Sigmoid colon (tissue), 7 donors: ENCODE measurements around the gene KICS2. TPM values are rescaled to one million over a fixed set of nuclear protein-coding genes. Genes with fewer than 3 reads are reported as not detected.
"Not testable (repeated sequence)": the region's sequence is repeated elsewhere in the genome, so short reads cannot be mapped to it uniquely, and the experiment has no call there.

ENCODE experiments used
- DNase-seq: peaks from one replicate; pipeline ENCODE4 v3.0.0-alpha.2; 2019
- H3K27ac ChIP-seq, 4 donors: fragments of 200-600 bp; sonication (generic); one replicate each; pipeline ENCODE4 v1.5.1; 2016 to 2019; ENCODE audit warnings: mild to moderate bottlenecking in 1 of 4
- H3K27me3 ChIP-seq, 3 donors: fragments of 200-600 bp; sonication (generic); one replicate each; pipeline ENCODE4 v1.5.1; 2019; ENCODE audit warnings: mild to moderate bottlenecking in 1 of 3
- H3K36me3 ChIP-seq, 4 donors: fragments of 200-600 bp; sonication (generic); one replicate each; pipeline ENCODE4 v1.5.1; 2016 to 2019
- H3K4me1 ChIP-seq, 4 donors: fragments of 200-600 bp; sonication (generic); one replicate each; pipeline ENCODE4 v1.5.1; 2017 to 2019
- H3K4me3 ChIP-seq, 4 donors: fragments of 200-600 bp; sonication (generic); one replicate each; pipeline ENCODE4 v1.5.1; 2017 to 2019; ENCODE audit warnings: mild to moderate bottlenecking in 2 of 4, moderate library complexity in 1 of 4
- H3K9me3 ChIP-seq, 4 donors: fragments of 200-600 bp in 3 of 4; sonication (generic) in 3 of 4; one replicate each; pipeline versions ENCODE4 v1.5.1 to v1.6.1; 2013 to 2019
- EP300 ChIP-seq, 4 donors: sonication (generic); formaldehyde crosslinking; IDR thresholded peaks; one replicate each; pipeline ENCODE4 v1.6.1; 2017; ENCODE audit warnings: antibody characterized with exemption in 4 of 4
- POLR2A ChIP-seq, 2 donors: fragments of 450-650 bp; IDR thresholded peaks; one replicate each; pipeline ENCODE4 v1.6.1; 2016; ENCODE audit warnings: antibody characterized with exemption in 2 of 2, mild to moderate bottlenecking in 2 of 2, moderate library complexity in 2 of 2
- POLR2AphosphoS5 ChIP-seq, 4 donors: sonication (generic); formaldehyde crosslinking; IDR thresholded peaks; one replicate each; pipeline ENCODE4 v1.6.1; 2017; ENCODE audit warnings: antibody characterized with exemption in 4 of 4
- WGBS, 2 donors: extraction: QIAGEN DNeasy Blood & Tissue Kit; methylation state at CpG; one replicate each; pipeline ENCODE4 v1.1.7; 2013; 5-methylcytosine and 5-hydroxymethylcytosine counted together
- intact Hi-C: fragments of 100-400 bp; cut with DNase I; formaldehyde crosslinking; loops from one replicate; pipeline ENCODE4 v1.15.1; 2023
- polyA plus RNA-seq, 3 donors: library from polyadenylated mRNA; stranded (reverse); fragments of 200-250 nt; gene quantifications; one replicate each; pipeline ENCODE4 v1.2.3, GENCODE V29; 2013
- total RNA-seq, 4 donors: library from RNA; depleted of rRNA; stranded (reverse); fragments of >200 nt; gene quantifications; one replicate each; pipeline ENCODE4 v1.1.0, GENCODE V29; 2016
- TF ChIP-seq, protein P1 (sequence below), 4 experiments: fragments of 450-650 bp in 3 of 4; fragments of 200-600 bp in 1 of 4; IDR thresholded peaks; one replicate each; pipeline ENCODE4 v1.5.1; 2016 to 2019; ENCODE audit warnings: antibody characterized with exemption in 4 of 4, mild to moderate bottlenecking in 3 of 4, moderate library complexity in 2 of 4
- donor health status: healthy with polysubstance abuse.
- donor health status: Bipolar disorder and iron deficiency.
- donor health status: healthy.

The KICS2 gene
- total and polyA plus RNA-seq, 7 donors, result 1.8 to 10.7 (median 4.8) TPM

DNA sequence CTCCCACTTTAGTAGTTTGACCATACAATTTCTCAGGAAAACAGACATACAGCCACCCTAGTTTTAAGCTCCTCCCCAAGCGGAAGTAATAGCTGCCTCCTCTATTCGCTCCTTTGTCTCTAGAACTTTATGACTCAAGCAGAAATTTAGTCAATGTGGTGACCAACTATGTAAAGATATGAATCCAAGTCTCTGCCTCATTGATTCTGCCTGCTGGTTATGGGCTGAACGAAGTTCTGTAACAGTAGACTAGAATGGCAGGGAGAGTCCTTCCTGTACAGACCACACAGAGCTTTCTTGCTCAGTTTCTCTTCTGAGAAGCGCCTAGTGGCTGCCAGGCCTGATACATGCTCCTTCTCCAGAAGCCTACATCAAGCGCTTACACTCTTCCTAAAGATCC lies 19.1 kb downstream of the KICS2 start:
- Histone ChIP-seq H3K36me3 (peaks cover 0 to 13% (median 0%) of the 10 kb centered on the region in 4 donors), H3K9me3 (no peaks in the 10 kb centered on the region), H3K4me3 (no peak overlapping the region), H3K27ac (no peak overlapping the region), H3K27me3 (no peaks in the 10 kb centered on the region), H3K4me1 (no peaks in the 10 kb centered on the region)
- TF ChIP-seq, protein P1, sequence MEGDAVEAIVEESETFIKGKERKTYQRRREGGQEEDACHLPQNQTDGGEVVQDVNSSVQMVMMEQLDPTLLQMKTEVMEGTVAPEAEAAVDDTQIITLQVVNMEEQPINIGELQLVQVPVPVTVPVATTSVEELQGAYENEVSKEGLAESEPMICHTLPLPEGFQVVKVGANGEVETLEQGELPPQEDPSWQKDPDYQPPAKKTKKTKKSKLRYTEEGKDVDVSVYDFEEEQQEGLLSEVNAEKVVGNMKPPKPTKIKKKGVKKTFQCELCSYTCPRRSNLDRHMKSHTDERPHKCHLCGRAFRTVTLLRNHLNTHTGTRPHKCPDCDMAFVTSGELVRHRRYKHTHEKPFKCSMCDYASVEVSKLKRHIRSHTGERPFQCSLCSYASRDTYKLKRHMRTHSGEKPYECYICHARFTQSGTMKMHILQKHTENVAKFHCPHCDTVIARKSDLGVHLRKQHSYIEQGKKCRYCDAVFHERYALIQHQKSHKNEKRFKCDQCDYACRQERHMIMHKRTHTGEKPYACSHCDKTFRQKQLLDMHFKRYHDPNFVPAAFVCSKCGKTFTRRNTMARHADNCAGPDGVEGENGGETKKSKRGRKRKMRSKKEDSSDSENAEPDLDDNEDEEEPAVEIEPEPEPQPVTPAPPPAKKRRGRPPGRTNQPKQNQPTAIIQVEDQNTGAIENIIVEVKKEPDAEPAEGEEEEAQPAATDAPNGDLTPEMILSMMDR (IDR thresholded peaks at IDR 0.05), result no peak
- TF ChIP-seq POLR2A (IDR thresholded peaks at IDR 0.05), result no peak
- TF ChIP-seq POLR2AphosphoS5 (IDR thresholded peaks at IDR 0.05), result no peak
- no peak for TF ChIP-seq EP300 (IDR thresholded peaks at IDR 0.05)
- DNase-seq, result no peak
- 94 to 95% methylated on average over 5 of the region's 5 CpGs for WGBS, 2 donors
- intact Hi-C loops, result no loop called here

DNA sequence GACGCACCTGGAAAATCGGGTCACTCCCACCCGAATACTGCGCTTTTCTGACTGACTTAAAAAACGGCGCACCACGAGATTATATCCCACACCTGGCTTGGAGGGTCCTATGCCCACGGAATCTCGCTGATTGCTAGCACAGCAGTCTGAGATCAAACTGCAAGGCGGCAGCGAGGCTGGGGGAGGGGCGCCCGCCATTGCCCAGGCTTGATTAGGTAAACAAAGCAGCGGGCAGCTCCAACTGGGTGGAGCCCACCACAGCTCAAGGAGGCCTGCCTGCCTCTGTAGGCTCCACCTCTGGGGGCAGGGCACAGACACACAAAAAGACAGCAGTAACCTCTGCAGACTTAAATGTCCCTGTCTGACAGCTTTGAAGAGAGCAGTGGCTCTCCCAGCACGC lies 26.3 kb downstream of the KICS2 start:
- 77 to 96% methylated on average over 12 to 13 of the region's 15 CpGs for WGBS, 2 donors
- H3K4me1 ChIP-seq, H3K4me3 ChIP-seq, DNase-seq, H3K27ac ChIP-seq, intact Hi-C loops, H3K27me3 ChIP-seq, H3K9me3 ChIP-seq: not testable (repeated sequence)
- peaks cover 0 to 16% (median 0%) of the 10 kb centered on the region in 4 donors for H3K36me3 ChIP-seq

DNA sequence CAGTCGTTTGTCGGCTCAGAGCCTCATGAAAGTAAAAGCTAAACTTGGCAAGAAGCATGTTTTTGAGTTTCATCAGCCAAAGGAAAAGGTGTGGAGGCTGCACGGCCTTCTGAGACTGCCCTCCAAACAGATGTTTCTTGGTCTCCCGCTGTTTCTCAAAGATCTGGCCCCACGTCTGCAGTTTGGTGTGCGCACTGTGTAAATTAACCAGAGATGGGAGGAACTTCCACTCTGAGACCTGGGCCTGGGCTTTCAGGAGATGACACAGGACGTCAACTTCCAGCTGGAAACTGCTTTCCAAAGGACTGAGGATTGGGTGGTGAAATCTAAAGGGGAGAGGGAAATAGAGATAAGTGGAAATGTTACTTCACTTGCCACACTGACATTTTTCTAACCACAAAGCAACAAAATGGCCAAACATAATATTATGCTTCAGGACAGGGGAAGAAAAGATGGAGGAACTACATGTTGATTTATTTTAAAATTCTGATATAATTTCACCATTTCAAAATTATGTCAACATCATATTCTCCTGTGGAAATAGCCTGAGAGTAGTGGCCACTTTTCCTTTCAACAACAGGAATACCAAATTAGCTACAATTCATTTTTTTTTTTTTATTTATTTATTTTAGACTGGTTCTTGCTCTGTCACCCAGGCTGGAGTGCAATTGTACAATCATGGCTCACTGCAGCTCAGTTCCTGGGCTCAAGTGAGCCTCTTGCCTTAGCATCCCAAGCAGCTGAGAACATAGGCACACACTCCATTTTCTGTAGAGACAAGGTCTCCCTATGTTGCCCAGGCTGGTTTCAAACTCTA lies 27.6 kb downstream of the KICS2 start:
- Histone ChIP-seq H3K27ac (no peak overlapping the region), H3K9me3 (no peaks in the 10 kb centered on the region), H3K36me3 (peaks cover 0 to 16% (median 0%) of the 10 kb centered on the region in 4 donors), H3K4me1 (no peaks in the 10 kb centered on the region), H3K27me3 (no peaks in the 10 kb centered on the region), H3K4me3 (no peak overlapping the region)
- 93 to 95% methylated on average over 7 of the region's 7 CpGs for WGBS, 2 donors
- intact Hi-C loops, result no loop called here
- no peak for TF ChIP-seq EP300 (IDR thresholded peaks at IDR 0.05)
- no peak for TF ChIP-seq POLR2AphosphoS5 (IDR thresholded peaks at IDR 0.05)
- TF ChIP-seq, protein P1 (IDR thresholded peaks at IDR 0.05), result no peak
- no peak for TF ChIP-seq POLR2A (IDR thresholded peaks at IDR 0.05)
- DNase-seq, result no peak

DNA sequence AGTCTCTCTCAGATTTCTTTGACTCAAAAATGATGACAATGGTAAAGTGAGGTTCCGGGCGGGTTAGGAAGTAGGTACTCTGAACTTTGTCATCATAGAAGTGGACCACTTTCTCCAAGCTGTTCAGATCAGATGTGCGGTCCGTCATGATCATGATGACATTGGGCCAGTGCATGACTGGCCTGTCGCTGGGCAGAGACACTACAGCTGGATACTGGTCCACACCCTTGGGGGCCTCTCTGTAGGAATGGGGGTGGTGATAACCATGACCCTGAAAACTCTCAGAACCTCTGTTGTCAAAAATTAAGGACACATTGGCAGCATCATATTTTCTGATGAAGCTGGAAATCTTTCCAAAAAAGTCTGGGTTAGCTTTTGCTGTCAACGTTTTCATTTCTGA lies 28.2 kb downstream of the KICS2 start:
- Histone ChIP-seq H3K27ac (no peak overlapping the region), H3K9me3 (no peaks in the 10 kb centered on the region), H3K27me3 (no peaks in the 10 kb centered on the region), H3K4me3 (no peak overlapping the region), H3K36me3 (peaks cover 0 to 16% (median 0%) of the 10 kb centered on the region in 4 donors), H3K4me1 (no peaks in the 10 kb centered on the region)
- TF ChIP-seq EP300 (IDR thresholded peaks at IDR 0.05) (no peak), POLR2A (IDR thresholded peaks at IDR 0.05) (no peak), POLR2AphosphoS5 (IDR thresholded peaks at IDR 0.05) (no peak)
- DNase-seq, result no peak
- WGBS, 2 donors, result 95 to 96% methylated on average over 6 of the region's 6 CpGs
- intact Hi-C loops, result no loop called here

DNA sequence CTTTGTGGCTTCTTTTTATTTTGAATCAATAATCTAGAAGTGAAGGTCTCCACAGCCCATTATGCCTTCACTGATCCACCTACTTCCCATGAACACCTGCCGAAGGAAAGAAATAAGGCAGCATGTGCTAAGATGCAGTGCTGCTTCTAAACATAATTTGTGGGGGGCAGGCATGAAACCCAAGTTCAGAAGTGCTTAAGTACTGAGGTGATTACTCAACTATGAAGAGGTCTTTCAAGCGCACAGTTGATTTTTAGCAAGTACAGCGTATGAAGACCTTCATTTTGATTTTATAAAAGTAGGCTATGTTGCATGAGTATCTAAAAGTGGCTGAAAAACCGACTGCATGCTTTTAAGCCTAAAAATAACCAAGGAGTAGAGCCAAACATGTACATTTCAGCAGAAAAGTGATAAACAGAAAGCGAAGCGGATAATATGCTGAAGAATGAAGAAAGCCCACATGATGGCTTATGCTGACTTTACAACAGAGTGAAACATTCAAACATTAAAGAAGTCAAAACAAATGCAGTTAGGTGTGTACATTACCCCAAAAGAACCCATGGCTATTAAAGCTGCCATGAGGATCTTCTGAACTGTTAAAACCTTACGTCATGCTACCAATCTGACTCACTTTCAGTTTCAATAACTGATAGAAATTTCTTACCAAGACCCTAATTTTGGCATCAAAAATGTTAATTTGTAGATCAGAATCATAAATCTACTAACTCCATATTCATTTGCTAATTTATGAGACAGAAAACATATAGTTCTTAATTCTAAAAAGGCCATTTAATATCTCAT lies 29.3 kb downstream of the KICS2 start:
- intact Hi-C loops, result no loop called here
- no peaks in the 10 kb centered on the region for H3K4me1 ChIP-seq
- H3K9me3 ChIP-seq, result no peaks in the 10 kb centered on the region
- 83 to 92% methylated on average over 7 of the region's 7 CpGs for WGBS, 2 donors
- H3K36me3 ChIP-seq, result peaks cover 0 to 16% (median 0%) of the 10 kb centered on the region in 4 donors
- no peaks in the 10 kb centered on the region for H3K27me3 ChIP-seq
- no peak overlapping the region for H3K4me3 ChIP-seq
- no peak for DNase-seq
- no peak for TF ChIP-seq POLR2A (IDR thresholded peaks at IDR 0.05)
- no peak overlapping the region for H3K27ac ChIP-seq

DNA sequence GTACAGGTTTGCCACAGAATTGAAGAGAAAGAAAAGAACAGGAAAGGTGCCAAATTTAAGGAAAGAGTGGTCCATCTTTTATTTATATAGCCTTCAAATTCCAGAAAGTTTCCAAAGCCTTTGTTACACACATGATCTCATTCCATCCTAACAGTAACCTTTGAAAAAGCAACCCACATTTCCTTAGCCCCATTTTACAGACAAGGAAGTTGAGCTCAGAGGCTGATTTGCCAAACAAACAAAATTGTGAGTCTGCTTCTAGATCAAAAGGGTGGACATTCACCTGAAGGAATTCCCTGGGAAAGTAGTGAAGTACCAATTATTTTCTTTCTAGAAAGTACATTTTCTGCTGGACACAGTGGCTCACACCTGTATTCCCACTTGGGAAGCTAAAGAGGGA lies 32.0 kb downstream of the KICS2 start:
- no peak for DNase-seq
- peaks cover 0 to 16% (median 0%) of the 10 kb centered on the region in 4 donors for H3K36me3 ChIP-seq
- intact Hi-C loops, result no loop called here

More for the DNA sequence above, 32.0 kb downstream of the KICS2 start:
- H3K27me3 ChIP-seq, result no peaks in the 10 kb centered on the region
- TF ChIP-seq POLR2AphosphoS5 (IDR thresholded peaks at IDR 0.05), result no peak
- TF ChIP-seq, protein P1 (IDR thresholded peaks at IDR 0.05), result no peak
- TF ChIP-seq EP300 (IDR thresholded peaks at IDR 0.05), result no peak
- TF ChIP-seq POLR2A (IDR thresholded peaks at IDR 0.05), result no peak
- no peaks in the 10 kb centered on the region for H3K9me3 ChIP-seq
- no peak overlapping the region for H3K4me3 ChIP-seq
- H3K27ac ChIP-seq, result no peak overlapping the region
- no peaks in the 10 kb centered on the region for H3K4me1 ChIP-seq
